AG04450 (cell line): ENCODE results near the gene HNRNPD. TPM values are rescaled to one million over a fixed set of nuclear protein-coding genes. Genes with fewer than 3 reads are reported as not detected.
"Not testable (repeated sequence)": the region's sequence is repeated elsewhere in the genome, so short reads cannot be mapped to it uniquely, and the experiment has no call there.

ENCODE experiments used
- CTCF ChIA-PET: fragments of 300-600, 350-600 bp; formaldehyde crosslinking; extraction: SDS; loops from one replicate; lab custom pipeline; 2022; ENCODE audit warnings: antibody characterized with exemption, inconsistent platforms; lab: Charles Lee
- POLR2A ChIA-PET: fragments of 350-600 bp; formaldehyde crosslinking; extraction: SDS; loops from one replicate; lab custom pipeline; 2021; ENCODE audit warnings: antibody characterized with exemption, inconsistent platforms; lab: Yijun Ruan, JAX
- DNase-seq: peaks from one replicate; pipeline ENCODE4 v3.0.0-alpha.2; 2011; ENCODE audit warnings: low read depth, low spot score
- H3K27ac ChIP-seq: one replicate; pipeline ENCODE4 v1.5.1; 2012; ENCODE audit warnings: low read depth, low read length, control low read depth
- H3K27me3 ChIP-seq: one replicate; pipeline ENCODE4 v1.6.0; 2012; ENCODE audit warnings: low read length; ENCODE audit not compliant: control insufficient read depth, insufficient read depth
- H3K4me3 ChIP-seq: 2 replicates; pipeline ENCODE4 v1.5.1; 2011; ENCODE audit warnings: mild to moderate bottlenecking, low read depth, low read length, control low read depth
- H3K9me3 ChIP-seq: 2 replicates; pipeline ENCODE4 v1.5.1; 2012; ENCODE audit warnings: low read length; ENCODE audit not compliant: control insufficient read depth, insufficient read depth
- polyA plus RNA-seq: library from polyadenylated mRNA; depleted of rRNA; stranded (reverse); fragments of >200 nt; gene quantifications from 2 replicates; pipeline ENCODE4 v1.2.3, GENCODE V29; 2011; rRNA removed
- small RNA-seq: library from RNA; depleted of rRNA; stranded (forward); fragments of <200 nt; gene quantifications from one replicate; pipeline ENCODE3, GENCODE V24; 2012; ENCODE audit warnings: low read depth; ENCODE audit not compliant: insufficient read length
- TF ChIP-seq, protein P1 (sequence below): IDR thresholded peaks from 2 replicates; pipeline ENCODE4 v1.5.1; 2011; ENCODE audit warnings: low read depth, low read length, control low read depth, inconsistent platforms

The HNRNPD gene
- polyA plus RNA-seq, 1 experiment: 93.8 TPM

DNA sequence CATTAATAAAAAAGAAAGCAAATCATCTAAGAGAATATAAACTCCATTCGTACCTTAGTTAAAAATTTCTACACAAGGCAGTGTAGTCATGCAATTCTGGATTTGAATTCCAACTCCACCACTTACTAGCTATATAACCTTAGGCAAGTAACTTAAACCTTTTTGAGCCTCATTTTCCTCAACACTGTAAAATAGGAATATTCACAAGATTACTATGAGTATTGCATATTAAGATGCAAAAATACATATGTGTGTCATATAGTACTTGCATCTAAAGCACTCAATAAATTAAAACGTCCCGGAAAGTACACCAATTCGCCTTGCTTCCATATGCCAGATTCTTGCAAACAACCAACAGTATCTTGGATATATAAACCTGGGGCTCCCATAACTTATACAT lies 42.0 kb downstream of the HNRNPD start:
- ChIA-PET CTCF (no interaction called here), POLR2A (no interaction called here)
- no peak for DNase-seq
- TF ChIP-seq, protein P1, sequence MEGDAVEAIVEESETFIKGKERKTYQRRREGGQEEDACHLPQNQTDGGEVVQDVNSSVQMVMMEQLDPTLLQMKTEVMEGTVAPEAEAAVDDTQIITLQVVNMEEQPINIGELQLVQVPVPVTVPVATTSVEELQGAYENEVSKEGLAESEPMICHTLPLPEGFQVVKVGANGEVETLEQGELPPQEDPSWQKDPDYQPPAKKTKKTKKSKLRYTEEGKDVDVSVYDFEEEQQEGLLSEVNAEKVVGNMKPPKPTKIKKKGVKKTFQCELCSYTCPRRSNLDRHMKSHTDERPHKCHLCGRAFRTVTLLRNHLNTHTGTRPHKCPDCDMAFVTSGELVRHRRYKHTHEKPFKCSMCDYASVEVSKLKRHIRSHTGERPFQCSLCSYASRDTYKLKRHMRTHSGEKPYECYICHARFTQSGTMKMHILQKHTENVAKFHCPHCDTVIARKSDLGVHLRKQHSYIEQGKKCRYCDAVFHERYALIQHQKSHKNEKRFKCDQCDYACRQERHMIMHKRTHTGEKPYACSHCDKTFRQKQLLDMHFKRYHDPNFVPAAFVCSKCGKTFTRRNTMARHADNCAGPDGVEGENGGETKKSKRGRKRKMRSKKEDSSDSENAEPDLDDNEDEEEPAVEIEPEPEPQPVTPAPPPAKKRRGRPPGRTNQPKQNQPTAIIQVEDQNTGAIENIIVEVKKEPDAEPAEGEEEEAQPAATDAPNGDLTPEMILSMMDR: no peak
- no peak overlapping the region for H3K27ac ChIP-seq
- no peak overlapping the region for H3K4me3 ChIP-seq
- no peaks in the 10 kb centered on the region for H3K9me3 ChIP-seq
- H3K27me3 ChIP-seq: peaks cover 3% of the 10 kb centered on the region

DNA sequence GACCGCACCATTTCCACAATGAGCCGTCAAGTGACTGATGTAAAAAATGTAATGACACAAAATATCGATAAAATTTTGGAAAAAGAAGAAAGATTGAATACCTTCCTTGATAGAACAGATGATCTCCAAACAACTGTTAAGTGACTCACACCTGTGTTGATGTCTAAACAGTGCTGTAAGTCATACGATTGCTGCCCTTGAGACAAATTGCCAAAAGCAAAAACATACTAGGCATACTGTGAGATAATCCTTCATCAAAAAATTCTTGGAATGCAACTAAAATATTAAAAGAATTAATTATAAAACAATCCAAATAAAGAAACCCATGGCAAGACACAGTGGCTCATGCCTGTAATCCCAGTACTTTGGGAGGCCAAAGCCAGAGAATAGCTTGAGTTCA lies 53.4 kb downstream of the HNRNPD start:
- Histone ChIP-seq H3K9me3 (no peaks in the 10 kb centered on the region), H3K27me3 (no peaks in the 10 kb centered on the region), H3K4me3 (no peak overlapping the region), H3K27ac (no peak overlapping the region)
- TF ChIP-seq, protein P1: no peak
- POLR2A ChIA-PET: no interaction called here
- CTCF ChIA-PET: no interaction called here
- no peak for DNase-seq

DNA sequence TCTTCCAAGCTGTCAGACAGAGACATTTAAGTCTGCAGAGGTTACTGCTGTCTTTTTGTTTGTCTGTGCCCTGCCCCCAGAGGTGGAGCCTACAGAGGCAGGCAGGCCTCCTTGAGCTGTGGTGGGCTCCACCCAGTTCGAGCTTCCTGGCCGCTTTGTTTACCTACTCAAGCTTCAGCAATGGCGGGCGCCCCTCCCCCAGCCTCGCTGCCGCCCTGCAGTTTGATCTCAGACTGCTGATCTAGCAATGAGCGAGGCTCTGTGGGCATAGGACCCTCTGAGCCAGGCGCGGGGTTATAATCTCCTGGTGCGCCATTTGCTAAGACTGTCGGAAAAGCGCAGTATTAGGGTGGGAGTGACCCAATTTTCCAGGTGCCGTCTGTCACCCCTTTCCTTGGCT lies 70.7 kb downstream of the HNRNPD start:
- CTCF ChIA-PET, H3K27ac ChIP-seq, H3K4me3 ChIP-seq, POLR2A ChIA-PET, H3K9me3 ChIP-seq, DNase-seq, H3K27me3 ChIP-seq: not testable (repeated sequence)

Small RNA genes lying within 50 kb of the gene (small RNA-seq; reads per million reads assigned to genes)
- not detected for gene RF00150

Other genes with a start within 250 kb of the HNRNPD start
- 191 and 275 TPM in 2 replicates for gene HNRNPDL, start 56.5 kb upstream of the HNRNPD start, polyA plus RNA-seq
- gene ENOPH1, start 56.6 kb upstream of the HNRNPD start, polyA plus RNA-seq: 17.0 and 19.7 TPM in 2 replicates
- 0.06 and 0.11 TPM in 2 replicates for gene TMEM150C, start 188.0 kb upstream of the HNRNPD start, polyA plus RNA-seq